Stimulated activated CD8-positive, alpha-beta memory T cell treated with anti-CD3 and anti-CD28 coated beads, Interleukin-15, amount 100 ng/mL, for 1 hour (primary cell): ENCODE data around the gene SH3RF3.

ENCODE experiments used
- DNase-seq: peaks from one replicate; pipeline ENCODE4 v3.0.0-alpha.2; 2020; ENCODE audit warnings: low read depth

SH3RF3 gene

DNA sequence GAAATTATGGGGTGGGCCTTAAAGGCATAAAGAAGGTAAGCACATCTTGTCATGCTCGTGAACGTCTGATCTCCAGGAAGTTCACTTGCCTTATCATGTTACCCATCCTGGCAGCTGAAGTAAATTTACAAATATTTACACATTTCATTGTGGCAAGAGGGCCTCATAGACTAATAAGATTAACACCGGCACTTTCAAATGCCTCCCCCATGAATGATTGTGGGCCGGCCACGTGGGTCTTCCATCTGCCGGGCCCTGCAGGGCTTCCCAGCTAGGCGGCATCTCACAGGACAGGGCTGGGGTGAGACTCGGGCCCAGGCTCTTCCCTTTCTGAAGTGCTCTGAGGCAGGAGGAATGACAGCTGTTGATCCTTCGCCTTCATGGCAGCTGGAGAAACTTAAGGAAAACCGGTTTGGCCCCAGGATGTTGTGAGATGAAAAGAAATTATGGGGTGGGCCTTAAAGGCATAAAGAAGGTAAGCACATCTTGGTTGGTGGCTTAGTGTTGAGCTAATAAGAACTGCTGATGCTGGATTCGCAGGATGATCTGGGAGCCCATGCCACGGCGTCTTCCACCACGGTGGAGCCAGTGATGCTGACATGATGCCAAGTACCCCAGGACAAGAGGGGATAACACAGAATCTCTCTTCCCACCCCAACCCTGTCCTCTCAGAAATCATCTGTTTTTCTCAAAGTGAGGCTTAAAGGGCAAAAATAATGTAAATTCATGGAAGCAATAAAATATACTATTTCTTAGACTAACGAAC lies 308.5 kb downstream of the SH3RF3 start:
- no peak for DNase-seq

DNA sequence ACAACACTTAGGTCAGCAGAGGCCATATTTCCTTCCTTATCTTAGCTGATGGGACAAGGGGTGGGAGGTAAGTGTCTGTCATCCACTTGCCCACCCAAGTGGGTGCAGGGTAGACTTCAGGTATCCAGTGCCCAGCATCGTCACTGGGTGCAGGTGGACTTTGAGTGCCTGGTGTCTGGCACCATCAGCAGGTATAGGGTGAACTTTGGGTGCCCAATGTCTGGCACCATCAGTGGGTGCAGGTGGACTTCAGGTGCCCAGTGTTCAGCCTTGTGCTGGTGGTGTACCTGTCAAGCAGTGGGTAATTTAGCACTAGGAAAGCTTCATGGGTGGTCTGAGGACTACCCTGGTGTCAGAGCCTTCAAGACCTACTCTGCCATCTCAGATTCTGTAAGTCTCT lies 309.1 kb downstream of the SH3RF3 start:
- DNase-seq, result no peak

GRCh38 chr2:109438773-109439389 lies 309.9 kb downstream of the SH3RF3 start:
- no peak for DNase-seq

- no peak for DNase-seq
These were observed 310.4 kb downstream of the SH3RF3 start for GRCh38 chr2:109439390-109439786.

DNA sequence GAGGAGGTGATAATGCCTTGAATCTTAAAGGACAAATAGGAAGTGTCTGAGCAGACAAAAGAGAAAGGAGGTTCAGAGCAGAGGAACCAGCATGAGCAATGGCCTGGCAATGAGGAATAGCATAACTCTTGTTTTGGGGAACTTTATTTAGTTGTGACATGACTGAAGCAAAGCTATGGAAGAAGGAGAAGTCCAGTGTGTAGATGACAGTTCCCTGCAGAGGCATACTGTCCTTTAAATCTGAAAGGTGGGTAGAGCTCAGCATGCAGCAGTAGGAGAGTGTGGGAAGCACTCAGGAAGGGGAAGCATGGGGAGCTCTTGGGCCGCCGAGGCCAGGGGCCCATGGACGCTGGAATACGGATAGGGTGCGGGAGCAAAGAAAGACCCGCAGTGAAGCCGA lies 311.0 kb downstream of the SH3RF3 start:
- no peak for DNase-seq

- no peak for DNase-seq
These were observed 311.6 kb downstream of the SH3RF3 start for GRCh38 chr2:109440499-109441156.

DNA sequence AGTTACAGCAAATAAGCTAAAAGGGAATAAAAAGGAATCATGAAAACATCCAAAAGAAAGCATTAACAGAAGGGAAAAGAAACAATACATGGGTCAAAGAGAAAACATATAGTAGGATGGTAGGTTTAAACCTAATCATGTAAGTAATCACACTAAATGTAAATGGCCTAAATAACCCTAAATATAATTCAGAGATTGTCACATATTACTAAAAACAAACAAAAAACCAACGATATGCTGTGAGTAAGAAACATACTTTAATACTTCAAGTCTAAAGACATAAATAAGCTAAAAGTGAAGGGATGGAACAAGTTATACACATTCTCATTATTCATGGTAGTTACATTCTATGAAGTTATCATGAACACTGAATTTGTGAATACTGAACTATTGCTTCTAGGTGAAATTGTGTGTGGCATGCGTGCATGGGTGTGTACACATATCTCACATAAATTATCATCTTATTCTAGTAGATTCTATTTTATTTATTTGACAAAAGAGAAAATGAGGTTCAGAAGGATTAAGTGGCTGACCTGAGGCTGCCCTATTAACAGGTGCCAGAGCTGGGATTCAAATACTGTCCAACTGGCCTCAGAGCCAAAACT lies 313.8 kb downstream of the SH3RF3 start:
- no peak for DNase-seq

DNA sequence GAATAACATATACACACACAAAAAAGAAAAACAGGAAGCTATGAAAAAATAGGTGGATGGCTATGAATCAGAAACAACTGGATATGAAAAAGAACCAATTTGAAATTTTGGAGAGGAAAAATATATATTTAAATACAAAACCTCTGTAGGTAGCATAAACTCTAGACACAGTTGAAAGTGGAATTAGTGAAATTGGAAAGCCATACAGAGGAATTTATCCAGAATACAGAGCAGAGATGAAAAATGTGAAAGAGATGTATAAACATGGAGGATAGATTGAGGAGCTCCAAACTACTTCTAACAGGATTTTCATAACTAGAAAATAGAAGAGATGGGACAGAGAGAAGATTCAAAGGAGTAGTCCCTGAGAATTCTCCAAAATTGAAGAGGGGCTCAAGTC lies 315.9 kb downstream of the SH3RF3 start:
- DNase-seq, result no peak

- no peak for DNase-seq
These were observed 317.5 kb downstream of the SH3RF3 start for GRCh38 chr2:109446278-109447131.

GRCh38 chr2:109447251-109447661 lies 318.3 kb downstream of the SH3RF3 start:
- no peak for DNase-seq

DNA sequence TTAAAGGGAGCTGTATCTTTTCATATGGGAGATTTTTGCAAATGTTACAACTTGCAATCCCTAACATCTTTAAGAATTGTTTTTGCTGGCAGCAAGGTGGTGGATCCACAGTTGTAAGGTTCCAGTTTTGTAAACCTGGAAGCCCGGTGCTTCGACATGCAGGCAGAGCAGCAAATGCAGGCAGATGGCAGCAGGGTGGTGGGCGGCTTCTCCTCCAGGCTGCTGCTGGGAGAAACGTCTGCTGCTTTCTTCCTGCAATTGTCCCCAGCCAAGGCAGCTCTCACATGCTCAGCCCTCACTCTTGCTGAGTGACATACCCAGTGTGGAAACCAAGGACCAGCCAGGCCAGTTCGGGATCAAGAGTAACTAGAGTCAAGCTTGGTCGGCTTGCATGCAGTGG lies 318.8 kb downstream of the SH3RF3 start:
- DNase-seq, result no peak

- DNase-seq, result no peak
These were observed 319.2 kb downstream of the SH3RF3 start for GRCh38 chr2:109448207-109448606.

DNA sequence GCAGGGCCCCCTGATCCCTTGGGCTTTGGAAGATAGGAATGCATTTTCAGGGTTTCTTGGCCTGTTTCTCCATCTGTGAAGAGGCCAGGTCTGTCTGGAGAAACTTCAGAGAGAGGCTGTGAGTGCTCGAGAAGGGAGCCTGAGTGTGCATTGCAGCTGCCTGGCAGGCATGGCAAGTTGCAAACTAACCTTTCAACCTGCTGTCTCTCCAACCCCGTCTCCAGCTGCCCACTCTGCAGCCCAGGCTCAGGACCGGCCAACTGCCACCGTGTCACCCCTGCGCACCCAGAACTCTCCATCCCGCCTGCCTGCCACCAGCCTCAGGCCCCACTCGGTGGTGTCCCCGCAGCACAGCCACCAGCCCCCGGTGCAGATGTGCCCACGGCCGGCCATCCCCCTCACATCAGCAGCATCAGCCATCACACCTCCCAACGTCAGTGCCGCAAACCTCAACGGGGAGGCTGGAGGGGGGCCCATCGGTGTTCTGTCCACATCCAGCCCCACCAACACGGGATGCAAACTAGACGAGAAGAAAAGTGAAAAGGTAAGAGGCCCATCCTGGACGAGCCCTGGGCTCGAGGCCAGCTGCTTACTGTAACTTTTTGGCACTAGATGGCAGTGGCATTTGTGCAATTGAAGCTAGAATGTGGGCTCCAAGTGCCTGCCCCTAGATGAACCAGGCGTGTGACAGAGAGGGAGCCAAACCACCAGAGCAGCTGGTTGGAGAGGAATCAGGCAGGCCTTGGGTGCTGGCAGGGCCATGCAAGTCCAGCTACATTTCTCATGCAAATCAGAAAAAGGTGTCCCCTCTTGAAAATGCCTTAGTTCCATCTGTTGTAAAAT lies 320.2 kb downstream of the SH3RF3 start:
- no peak for DNase-seq

GRCh38 chr2:109450574-109451273 lies 321.7 kb downstream of the SH3RF3 start:
- DNase-seq, result no peak

DNA sequence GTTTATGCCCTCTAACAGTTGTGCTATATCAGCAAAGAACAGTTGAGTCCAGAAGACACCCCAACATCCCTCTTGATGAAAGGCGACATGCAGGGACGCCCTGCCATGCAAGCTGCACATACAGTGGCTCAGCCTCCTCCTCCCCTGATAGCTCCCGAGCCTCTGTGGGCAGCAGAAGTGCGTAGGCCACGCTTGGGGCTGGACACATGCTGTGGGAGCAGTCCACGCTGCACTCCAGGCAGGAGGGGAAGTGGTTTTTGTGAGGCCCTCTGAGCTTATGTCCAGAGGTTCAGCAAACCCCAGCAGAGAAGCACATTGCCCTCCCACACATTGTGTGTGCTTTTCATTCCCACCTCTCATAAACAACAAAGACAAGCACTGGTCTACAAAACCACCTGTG lies 322.7 kb downstream of the SH3RF3 start:
- no peak for DNase-seq

DNA sequence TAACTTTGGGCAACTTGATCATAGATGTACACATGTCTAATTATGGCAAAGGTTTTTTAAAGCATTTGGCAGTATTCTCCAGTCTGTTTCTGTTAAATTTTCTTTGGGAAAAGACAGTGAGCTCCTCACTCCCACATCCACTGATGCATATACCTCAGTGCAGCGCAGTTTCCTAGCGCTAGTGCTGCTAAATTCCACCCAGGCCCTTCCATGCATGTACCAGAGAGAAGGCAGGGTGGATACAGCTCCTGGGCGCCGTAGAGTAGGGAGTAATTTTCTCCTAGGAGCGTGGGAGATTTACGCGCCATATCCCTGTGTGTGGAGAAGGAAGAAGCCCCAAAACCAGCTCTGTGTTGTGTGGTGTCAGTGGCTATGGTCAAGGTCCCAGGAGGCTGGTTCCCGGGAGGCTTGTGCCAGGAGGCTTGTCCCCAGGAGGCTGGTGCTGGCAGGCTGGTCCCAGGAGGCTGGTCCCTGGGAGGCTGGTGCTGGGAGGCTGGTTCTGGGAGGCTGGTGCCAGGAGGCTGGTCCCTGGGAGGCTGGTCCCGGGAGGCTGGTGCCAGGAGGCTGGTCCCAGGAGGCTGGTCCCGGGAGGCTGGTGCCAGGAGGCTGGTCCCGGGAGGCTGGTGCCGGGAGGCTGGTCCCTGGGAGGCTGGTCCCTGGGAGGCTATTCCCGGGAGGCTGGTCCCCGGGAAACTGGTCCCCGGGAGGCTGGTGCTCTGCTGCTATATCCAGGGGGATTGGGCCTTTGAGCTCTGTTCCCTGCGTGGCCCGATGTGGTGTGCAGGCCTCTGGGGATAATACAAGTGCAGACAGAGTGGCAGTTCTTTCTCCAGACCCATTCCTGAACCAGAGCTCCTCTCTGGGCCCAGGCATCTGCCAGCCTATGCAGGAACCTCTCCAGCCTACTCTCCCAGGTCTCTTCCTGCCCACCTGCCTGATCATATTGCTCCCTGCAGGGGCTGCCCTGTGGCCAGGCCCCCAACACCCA lies 323.6 kb downstream of the SH3RF3 start:
- no peak for DNase-seq

- DNase-seq, result no peak
These were observed 324.5 kb downstream of the SH3RF3 start for GRCh38 chr2:109453371-109453995.

- no peak for DNase-seq
These were observed 325.3 kb downstream of the SH3RF3 start for GRCh38 chr2:109454304-109454703.
